WERI-Rb-1 (cell line): ENCODE results near the gene HOXA11.

ENCODE experiments used
- DNase-seq: peaks from one replicate; pipeline ENCODE4 v3.0.0-alpha.2; 2020
- H3K27ac ChIP-seq: fragments of 250-450 bp; sonication (Bioruptor Pico); 2 replicates; pipeline ENCODE4 v1.5.1; 2020; ENCODE audit warnings: mild to moderate bottlenecking, moderate library complexity
- H3K27me3 ChIP-seq: fragments of 250-450 bp; sonication (Bioruptor Pico); 2 replicates; pipeline ENCODE4 v1.5.1; 2021; ENCODE audit warnings: mild to moderate bottlenecking, low read depth, moderate library complexity; ENCODE audit not compliant: insufficient read depth, severe bottlenecking
- H3K36me3 ChIP-seq: fragments of 250-450 bp; sonication (Bioruptor Pico); 2 replicates; pipeline ENCODE4 v1.5.1; 2020; ENCODE audit warnings: mild to moderate bottlenecking, moderate library complexity
- H3K4me3 ChIP-seq: 2 replicates; pipeline ENCODE4 v1.5.1; 2011; ENCODE audit warnings: low read depth, mild to moderate bottlenecking, control low read depth, low read length
- H3K9me3 ChIP-seq: fragments of 250-450 bp; sonication (Bioruptor Pico); 2 replicates; pipeline ENCODE4 v1.5.1; 2021; ENCODE audit warnings: mild to moderate bottlenecking, moderate library complexity; ENCODE audit not compliant: severe bottlenecking
- TF ChIP-seq, protein P1 (sequence below): IDR thresholded peaks from 2 replicates; pipeline ENCODE4 v1.5.1; 2011; ENCODE audit warnings: low read depth, mild to moderate bottlenecking, control low read depth, inconsistent platforms, low read length

HOXA11 gene

DNA sequence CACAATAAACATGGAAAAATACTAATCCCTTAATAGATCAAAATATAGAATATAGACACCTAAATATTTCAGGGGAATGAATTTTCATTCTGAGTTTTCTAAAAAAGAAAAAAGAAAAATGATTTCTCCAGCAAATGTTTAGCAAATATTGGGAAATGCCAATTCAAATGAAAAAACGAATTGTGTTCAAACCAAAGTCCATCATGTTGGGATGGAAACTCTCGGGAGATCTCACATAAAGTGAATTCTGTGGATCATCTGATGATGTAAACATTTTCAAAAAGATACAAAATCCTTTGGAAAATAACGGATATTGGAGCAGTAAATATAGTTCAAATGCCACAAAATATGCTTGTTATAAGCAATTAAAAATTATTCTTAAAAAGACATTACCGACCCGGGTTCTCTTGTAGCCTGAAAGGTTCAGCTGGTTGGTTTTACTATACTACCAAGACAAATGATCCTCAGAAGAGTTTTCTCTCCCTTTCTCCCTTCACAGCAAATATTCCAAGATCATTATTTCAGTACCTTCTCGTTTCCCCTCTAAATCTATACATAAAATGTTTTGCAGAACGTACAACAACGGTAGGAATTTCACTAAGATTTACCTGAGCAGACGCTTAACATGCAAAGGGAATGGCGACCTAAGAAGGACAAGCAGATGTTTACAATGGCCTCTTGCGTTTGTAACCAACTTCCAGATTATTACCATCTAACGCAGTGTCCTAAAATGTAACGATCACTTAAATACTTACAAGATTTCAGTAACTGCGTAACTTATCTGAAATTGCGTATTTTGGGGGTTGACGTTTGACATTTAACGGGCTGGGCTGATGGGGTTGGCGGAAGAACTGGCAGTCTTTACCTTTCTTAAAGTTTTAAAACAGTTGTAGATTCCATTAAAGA, 12.4 kb upstream of the HOXA11 start:
- peaks cover 5% of the 10 kb centered on the region for H3K9me3 ChIP-seq
- H3K4me3 ChIP-seq = no peak overlapping the region
- H3K36me3 ChIP-seq = no peaks in the 10 kb centered on the region
- H3K27me3 ChIP-seq = peaks cover 90% of the 10 kb centered on the region
- TF ChIP-seq, protein P1, sequence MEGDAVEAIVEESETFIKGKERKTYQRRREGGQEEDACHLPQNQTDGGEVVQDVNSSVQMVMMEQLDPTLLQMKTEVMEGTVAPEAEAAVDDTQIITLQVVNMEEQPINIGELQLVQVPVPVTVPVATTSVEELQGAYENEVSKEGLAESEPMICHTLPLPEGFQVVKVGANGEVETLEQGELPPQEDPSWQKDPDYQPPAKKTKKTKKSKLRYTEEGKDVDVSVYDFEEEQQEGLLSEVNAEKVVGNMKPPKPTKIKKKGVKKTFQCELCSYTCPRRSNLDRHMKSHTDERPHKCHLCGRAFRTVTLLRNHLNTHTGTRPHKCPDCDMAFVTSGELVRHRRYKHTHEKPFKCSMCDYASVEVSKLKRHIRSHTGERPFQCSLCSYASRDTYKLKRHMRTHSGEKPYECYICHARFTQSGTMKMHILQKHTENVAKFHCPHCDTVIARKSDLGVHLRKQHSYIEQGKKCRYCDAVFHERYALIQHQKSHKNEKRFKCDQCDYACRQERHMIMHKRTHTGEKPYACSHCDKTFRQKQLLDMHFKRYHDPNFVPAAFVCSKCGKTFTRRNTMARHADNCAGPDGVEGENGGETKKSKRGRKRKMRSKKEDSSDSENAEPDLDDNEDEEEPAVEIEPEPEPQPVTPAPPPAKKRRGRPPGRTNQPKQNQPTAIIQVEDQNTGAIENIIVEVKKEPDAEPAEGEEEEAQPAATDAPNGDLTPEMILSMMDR = no peak
- H3K27ac ChIP-seq = no peak overlapping the region
- DNase-seq = no peak

DNA sequence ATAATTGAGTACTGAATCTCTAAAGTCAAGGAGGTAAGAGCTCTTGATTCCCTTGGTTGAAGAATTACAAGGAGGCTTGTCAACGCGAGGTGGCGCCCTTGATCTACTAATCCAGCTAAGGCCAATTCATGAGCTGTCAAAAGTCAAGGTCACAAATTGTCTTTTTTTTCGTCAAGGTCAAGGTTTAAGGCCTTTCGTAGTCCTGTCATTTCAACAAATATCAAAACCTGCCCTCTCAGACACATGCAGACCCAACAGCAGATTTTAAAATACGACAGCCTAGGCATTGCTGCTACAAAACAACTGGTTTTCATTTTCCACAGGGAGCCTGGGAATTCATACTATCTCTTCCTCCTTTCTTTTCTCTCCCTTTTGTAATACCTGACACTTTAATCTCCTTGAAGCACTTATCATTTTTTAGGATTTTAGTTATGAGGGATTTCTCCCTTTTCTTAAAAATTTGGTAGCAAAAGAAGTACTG, 11.3 kb upstream of the HOXA11 start:
- Histone ChIP-seq H3K27me3 (peaks cover 90% of the 10 kb centered on the region), H3K36me3 (no peaks in the 10 kb centered on the region), H3K27ac (no peak overlapping the region), H3K9me3 (no peaks in the 10 kb centered on the region), H3K4me3 (no peak overlapping the region)
- TF ChIP-seq, protein P1 = peak; percentile 75
- peak; percentile 73 for DNase-seq

DNA sequence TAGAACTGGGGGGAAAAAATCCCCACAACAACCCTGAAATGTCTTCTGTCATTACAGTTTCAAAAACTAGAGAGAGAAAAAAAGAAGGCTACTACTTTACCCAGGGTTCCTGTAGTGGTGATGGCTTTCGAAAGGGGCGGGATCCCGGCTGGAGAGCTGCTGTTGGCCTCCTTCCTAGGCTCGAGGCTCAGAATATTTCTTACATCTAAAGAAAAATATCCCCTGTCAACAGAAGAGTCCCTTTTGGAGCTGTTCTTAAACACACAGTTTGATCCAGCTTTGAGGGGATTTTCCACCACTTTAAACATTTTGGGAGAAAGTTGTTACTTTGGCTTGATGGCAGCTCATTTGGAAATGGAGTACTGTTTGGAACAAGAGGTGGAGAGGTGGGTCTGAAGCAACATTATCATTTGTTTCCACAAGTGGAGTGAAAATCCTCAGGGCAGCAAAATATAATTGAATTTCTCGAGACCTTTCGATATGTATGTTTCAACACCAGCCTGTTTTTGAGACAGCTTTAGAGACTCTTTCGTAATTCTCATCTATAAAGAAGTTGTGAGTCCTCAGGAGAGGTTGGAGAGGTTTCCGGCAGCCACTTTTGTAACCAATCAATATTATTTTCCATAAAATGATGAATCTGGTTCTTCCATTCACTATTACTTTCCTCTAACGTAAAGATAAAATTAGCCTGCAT, 9.8 kb upstream of the HOXA11 start:
- Histone ChIP-seq H3K36me3 (no peaks in the 10 kb centered on the region), H3K9me3 (no peaks in the 10 kb centered on the region), H3K4me3 (no peak overlapping the region), H3K27me3 (peaks cover 92% of the 10 kb centered on the region), H3K27ac (no peak overlapping the region)
- no peak for DNase-seq
- TF ChIP-seq, protein P1 = no peak

DNA sequence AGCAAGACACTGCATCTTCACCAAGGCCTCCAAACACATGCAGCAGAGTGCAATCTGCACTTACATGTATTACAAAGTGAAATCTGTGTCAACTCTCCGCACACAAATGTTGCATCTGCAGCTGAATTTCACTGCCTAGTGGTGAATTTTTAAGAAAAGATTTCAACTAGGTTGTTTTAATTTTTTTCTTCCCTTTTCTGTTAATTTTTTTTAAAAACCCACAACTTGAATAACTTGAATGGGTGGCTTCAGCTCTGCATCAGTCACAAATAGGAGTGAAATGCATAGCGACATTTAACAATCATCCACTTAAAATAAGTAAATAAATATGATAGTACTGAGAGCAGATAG, 8.9 kb upstream of the HOXA11 start:
- no peaks in the 10 kb centered on the region for H3K36me3 ChIP-seq
- TF ChIP-seq, protein P1 = no peak
- peaks cover 96% of the 10 kb centered on the region for H3K27me3 ChIP-seq
- no peak overlapping the region for H3K27ac ChIP-seq
- DNase-seq = no peak
- H3K4me3 ChIP-seq = no peak overlapping the region
- H3K9me3 ChIP-seq = no peaks in the 10 kb centered on the region

DNA sequence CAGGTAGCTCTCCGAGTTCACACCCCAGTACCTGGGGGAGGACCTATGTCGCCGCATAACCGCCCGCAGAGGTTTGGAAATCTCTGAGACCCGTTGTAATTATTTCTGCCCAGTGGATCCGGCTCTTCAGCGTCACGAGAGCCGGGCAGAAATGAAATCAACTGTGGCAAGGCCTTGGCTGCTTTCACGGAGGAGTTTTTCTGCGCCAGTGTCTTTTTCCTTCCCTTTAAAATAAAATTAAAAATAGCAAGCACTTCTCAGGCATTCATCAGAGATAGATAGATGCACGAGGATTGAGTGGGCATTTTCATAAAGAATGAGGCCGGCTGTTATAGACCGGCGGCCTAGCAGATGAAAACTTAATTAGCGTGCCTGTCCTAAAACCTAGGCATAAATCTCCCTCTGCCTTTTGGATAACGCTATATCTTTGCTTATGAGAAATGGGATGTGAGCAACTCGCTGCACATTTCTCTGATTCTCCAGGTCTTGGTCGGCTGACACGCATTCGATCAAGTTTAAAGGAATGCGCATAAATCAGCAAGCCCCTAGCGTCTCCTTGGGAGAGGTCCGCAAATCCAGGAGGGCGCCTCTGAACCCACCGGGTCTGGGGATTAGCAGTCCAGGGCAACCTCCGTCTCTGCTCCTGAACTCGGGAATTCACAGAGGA, 8.4 kb upstream of the HOXA11 start:
- no peak for DNase-seq
- TF ChIP-seq, protein P1 = no peak
- no peak overlapping the region for H3K4me3 ChIP-seq
- H3K9me3 ChIP-seq = no peaks in the 10 kb centered on the region
- no peaks in the 10 kb centered on the region for H3K36me3 ChIP-seq
- peaks cover 96% of the 10 kb centered on the region for H3K27me3 ChIP-seq
- H3K27ac ChIP-seq = no peak overlapping the region
